Ecto neural progenitor cell (in vitro differentiated cells): ENCODE results near the gene NUP58.
A peak's percentile ranks its signal among the peaks of the same experiment; 100 is the strongest.

Experiments used
- DNase-seq: peaks from one replicate; pipeline ENCODE4 v3.0.0-alpha.2; 2018; ENCODE audit warnings: low spot score

The NUP58 gene, protein sequence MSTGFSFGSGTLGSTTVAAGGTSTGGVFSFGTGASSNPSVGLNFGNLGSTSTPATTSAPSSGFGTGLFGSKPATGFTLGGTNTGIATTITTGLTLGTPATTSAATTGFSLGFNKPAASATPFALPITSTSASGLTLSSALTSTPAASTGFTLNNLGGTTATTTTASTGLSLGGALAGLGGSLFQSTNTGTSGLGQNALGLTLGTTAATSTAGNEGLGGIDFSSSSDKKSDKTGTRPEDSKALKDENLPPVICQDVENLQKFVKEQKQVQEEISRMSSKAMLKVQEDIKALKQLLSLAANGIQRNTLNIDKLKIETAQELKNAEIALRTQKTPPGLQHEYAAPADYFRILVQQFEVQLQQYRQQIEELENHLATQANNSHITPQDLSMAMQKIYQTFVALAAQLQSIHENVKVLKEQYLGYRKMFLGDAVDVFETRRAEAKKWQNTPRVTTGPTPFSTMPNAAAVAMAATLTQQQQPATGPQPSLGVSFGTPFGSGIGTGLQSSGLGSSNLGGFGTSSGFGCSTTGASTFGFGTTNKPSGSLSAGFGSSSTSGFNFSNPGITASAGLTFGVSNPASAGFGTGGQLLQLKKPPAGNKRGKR

GRCh38 chr13:25301347-25302113, at the start of gene NUP58:
Gene NUP58 (plus strand): TSS chr13:25301625. CDS start chr13:25301774, 149 bp downstream.
- DNase-seq, result peak; percentile 87

DNA sequence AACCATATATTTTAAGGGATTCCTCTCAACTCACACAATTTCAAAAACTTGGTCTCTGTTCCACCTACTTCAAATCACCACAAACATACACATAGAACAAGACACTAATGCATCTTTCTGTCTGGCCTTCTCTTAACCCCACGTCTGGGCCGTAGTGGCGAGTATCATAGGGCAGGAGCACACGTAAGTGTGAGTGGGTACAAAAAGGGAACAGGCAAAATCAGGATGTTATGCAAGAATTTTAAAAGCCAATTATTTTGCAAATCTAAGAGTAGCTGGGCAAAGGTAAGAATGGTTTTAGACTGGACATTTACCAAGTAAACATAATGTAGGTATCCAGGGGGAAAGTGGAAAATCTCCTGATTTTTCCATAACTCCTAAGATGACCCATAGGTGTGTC, 49.2 kb upstream of the NUP58 start:
- DNase-seq, result no peak

DNA sequence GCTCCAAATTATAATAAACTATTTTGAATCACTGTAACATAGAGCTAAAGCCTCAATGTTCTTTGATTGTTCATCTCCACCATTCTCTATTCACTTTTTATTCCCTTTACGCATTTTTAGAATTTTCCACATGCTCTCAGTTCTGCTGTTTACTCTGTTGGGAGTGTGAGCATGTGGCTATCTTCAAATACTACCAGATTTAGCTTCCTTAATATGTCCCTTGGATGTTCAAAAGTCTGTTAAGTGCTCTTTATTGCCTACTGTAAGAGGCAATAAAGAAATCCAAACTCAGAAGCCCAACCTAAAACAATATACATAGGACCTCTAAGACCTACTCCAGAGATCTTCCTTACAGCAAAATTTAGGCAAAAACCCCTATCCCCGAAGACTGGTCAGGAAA, 48.7 kb upstream of the NUP58 start:
- DNase-seq, result no peak

GRCh38 chr13:25253702-25254101, 47.7 kb upstream of the NUP58 start:
- DNase-seq, result no peak

GRCh38 chr13:25262261-25262660, 39.2 kb upstream of the NUP58 start:
- DNase-seq, result no peak

- no peak for DNase-seq
Measured at GRCh38 chr13:25266706-25267105, 34.7 kb upstream of the NUP58 start.

- no peak for DNase-seq
Measured at GRCh38 chr13:25267715-25268114, 33.7 kb upstream of the NUP58 start.

DNA sequence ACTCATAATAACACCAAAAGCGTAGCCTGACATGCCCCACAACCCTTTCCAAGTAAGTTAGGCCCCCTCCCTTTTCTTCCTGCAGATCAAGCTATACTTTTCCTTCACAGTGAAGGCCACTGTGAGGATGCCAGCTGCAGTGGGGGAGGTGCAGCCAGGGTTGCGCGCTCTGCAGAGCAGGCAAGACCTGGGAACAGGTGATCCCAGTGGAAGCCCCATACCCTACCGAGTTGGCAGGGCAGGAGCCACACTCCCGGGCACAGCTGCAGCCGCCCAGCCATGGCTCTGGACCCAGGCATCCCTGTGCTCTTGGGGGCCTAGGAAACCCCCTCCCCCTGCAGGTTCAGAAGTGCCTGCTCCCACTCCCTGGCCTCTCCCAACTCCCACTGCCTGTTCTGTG, 32.9 kb upstream of the NUP58 start:
- no peak for DNase-seq

DNA sequence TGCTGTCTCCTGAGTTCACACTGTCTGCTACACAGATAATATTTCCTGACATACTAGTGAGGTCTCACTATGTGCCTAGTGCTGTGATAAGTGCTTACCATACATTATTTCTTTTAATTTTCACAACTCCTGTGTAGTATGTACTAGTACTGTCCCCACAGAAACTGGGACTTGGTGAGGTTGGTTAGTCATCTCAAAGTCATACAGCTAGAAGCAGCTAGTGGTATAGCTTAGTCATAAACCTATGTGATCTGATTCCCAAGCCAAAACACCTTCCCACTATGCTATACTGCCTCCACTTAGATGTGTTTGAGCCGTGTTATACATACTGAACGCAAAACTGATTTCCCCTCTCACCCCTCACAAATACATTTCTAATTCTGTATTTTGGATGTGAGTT, 24.7 kb upstream of the NUP58 start:
- DNase-seq, result no peak

DNA sequence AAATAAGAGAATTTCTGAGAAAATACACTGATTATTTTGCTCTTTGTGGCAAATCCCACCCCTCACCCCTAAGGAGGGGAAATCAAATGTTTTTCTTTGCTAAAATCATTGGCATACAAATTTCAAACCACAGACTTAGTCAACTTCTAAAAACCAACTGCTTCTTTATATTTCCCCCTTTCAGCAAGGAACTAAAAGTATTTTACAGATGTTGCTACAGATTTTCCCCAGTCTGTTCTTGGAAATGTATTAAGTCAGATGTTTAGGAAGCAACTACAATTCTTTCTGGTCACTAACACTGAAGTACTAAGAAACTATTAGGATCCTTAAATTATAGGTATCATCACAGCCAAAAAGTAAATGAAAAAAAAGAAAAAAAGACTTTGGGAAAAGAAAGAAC, 21.0 kb upstream of the NUP58 start:
- DNase-seq, result no peak

- no peak for DNase-seq
Measured at GRCh38 chr13:25281193-25281934, 20.1 kb upstream of the NUP58 start.

GRCh38 chr13:25281935-25282332, 19.5 kb upstream of the NUP58 start:
- no peak for DNase-seq

GRCh38 chr13:25286308-25286968, 15.0 kb upstream of the NUP58 start:
- no peak for DNase-seq

GRCh38 chr13:25286969-25287961, 14.2 kb upstream of the NUP58 start, which contains the start of gene MTMR6:
Gene MTMR6 (minus strand): TSS chr13:25287488. CDS start chr13:25287247, 241 bp downstream.
- peak; percentile 97 for DNase-seq

- no peak for DNase-seq
Measured at GRCh38 chr13:25288966-25289365, 12.5 kb upstream of the NUP58 start.

GRCh38 chr13:25291691-25292090, 9.7 kb upstream of the NUP58 start:
- DNase-seq, result no peak

GRCh38 chr13:25292301-25292700, 9.1 kb upstream of the NUP58 start:
- no peak for DNase-seq

DNA sequence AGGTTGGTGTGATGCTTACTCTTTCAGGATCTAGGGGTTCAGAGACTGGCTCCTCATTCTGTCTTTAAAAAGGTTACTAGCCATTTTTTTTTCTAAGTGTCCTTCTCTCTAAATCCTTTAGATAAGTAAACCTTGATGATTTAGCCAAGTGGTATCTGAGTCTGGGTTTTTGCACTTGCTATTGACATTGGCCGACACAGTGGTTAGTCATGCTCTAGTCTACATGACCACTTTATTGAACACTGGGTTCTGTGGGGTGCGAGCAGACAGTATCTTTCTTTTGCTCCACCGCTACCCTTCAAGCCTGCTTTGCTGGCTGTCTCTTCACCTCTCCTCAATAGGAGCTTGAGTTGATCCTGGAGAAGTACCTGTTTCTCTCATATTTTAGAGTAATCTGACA, 6.2 kb upstream of the NUP58 start:
- DNase-seq, result no peak

GRCh38 chr13:25295701-25296100, 5.7 kb upstream of the NUP58 start:
- no peak for DNase-seq

DNA sequence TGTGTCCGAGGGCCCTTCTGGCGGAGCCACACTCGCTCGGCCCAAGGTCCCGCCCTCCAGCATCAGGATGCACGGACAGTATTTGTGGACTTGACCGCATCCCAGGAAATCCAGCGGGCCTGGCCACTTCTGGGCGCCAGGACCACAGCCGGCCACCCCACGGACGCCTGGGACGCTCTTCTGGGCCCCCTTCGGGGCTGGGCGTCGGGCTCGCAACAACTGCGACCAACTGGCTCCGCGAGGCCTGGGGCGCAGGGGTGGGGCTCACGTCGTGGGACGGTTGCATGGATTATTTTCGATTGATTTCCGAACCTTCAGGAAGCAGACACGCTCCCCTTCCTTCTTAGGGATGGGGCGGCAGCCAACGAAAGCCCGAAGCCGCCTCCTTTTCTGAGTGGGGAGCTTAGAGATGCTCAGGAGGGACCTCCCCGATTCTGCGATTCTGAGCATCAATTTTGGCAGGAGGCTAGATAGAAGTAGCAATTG, 521 bp upstream of the NUP58 start:
- no peak for DNase-seq
